ENCODE measurements around the gene RNF130.
A peak's percentile ranks its signal among the peaks of the same experiment; 100 is the strongest.
"Not testable (repeated sequence)": the region's sequence is repeated elsewhere in the genome, so short reads cannot be mapped to it uniquely, and the experiment has no call there.

The RNF130 gene

GRCh38 chr5:180102636-180103035 is 31.1 kb upstream of the RNF130 start:
- DNase-seq, result no peak

- no peak for DNase-seq
Observed at GRCh38 chr5:180101451-180102105, 30.0 kb upstream of the RNF130 start.

- no peak for DNase-seq
Observed at GRCh38 chr5:180100621-180101450, 29.3 kb upstream of the RNF130 start.

GRCh38 chr5:180099733-180100611 is 28.4 kb upstream of the RNF130 start:
- DNase-seq, result no peak

GRCh38 chr5:180098991-180099732 is 27.6 kb upstream of the RNF130 start:
- DNase-seq, result no peak

GRCh38 chr5:180098526-180098925 is 27.0 kb upstream of the RNF130 start:
- DNase-seq, result no peak

GRCh38 chr5:180097926-180098325 is 26.4 kb upstream of the RNF130 start:
- DNase-seq, result no peak

- no peak for DNase-seq
Observed at GRCh38 chr5:180097163-180097894, 25.8 kb upstream of the RNF130 start.

- no peak for DNase-seq
Observed at GRCh38 chr5:180096616-180097015, 25.1 kb upstream of the RNF130 start.

GRCh38 chr5:180095545-180095944 is 24.0 kb upstream of the RNF130 start:
- no peak for DNase-seq

- DNase-seq, result no peak
Observed at GRCh38 chr5:180093651-180094382, 22.3 kb upstream of the RNF130 start.

- no peak for DNase-seq
Observed at GRCh38 chr5:180093241-180093640, 21.7 kb upstream of the RNF130 start.

- DNase-seq, result peak in 1 of 2 experiments; percentile 22
Observed at GRCh38 chr5:180090769-180091546, 19.4 kb upstream of the RNF130 start.

GRCh38 chr5:180090098-180090768 is 18.7 kb upstream of the RNF130 start:
- peak; percentile 76 to 80 for DNase-seq

- DNase-seq, result not testable (repeated sequence)
Observed at GRCh38 chr5:180089628-180090027, 18.1 kb upstream of the RNF130 start.

- DNase-seq, result no peak
Observed at GRCh38 chr5:180088561-180088960, 17.0 kb upstream of the RNF130 start.

- DNase-seq, result no peak
Observed at GRCh38 chr5:180086816-180087399, 15.3 kb upstream of the RNF130 start.

GRCh38 chr5:180085837-180086236 is 14.3 kb upstream of the RNF130 start:
- DNase-seq, result no peak

Data from activated CD4-positive, alpha-beta T cell treated with anti-CD3 and anti-CD28 coated beads, Interleukin-2, amount 50 U/mL, for 48 hours (primary cell).